Thoracic aorta (tissue), 2 donors: ENCODE measurements around the gene MBLAC1. TPM values are rescaled to one million over a fixed set of nuclear protein-coding genes. Genes with fewer than 3 reads are reported as not detected.

Experiments used
- ATAC-seq: fragments of 150-250 bp; one replicate; pipeline ENCODE4 v1.8.0; 2017; ENCODE audit warnings: low read depth; ENCODE audit not compliant: insufficient number of reproducible peaks, low FRiP score
- DNase-seq: peaks from one replicate; pipeline ENCODE4 v3.0.0-alpha.2; 2020; ENCODE audit warnings: low spot score
- H3K27ac ChIP-seq, 2 donors: fragments of 200-600 bp; sonication (generic); 1 replicate in 1 of 2; 2 replicates in 1 of 2; pipeline ENCODE4 v1.5.1; 2016; ENCODE audit warnings: mild to moderate bottlenecking in 2 of 2, moderate library complexity in 2 of 2
- H3K27me3 ChIP-seq: fragments of 200-600 bp; sonication (generic); replicated peaks from 2 replicates; pipeline ENCODE4 v1.6.0; 2016; ENCODE audit warnings: mild to moderate bottlenecking; ENCODE audit not compliant: insufficient read depth
- H3K36me3 ChIP-seq: fragments of 200-600 bp; sonication (generic); one replicate; pipeline ENCODE4 v1.5.1; 2016
- H3K4me1 ChIP-seq, 2 donors: fragments of 200-600 bp; sonication (generic); 1 replicate in 1 of 2; 2 replicates in 1 of 2; pipeline versions ENCODE4 v1.5.1 to v1.6.0; 2016; ENCODE audit warnings: low read depth in 2 of 2, mild to moderate bottlenecking in 1 of 2; ENCODE audit not compliant: control insufficient read depth in 1 of 2
- H3K4me3 ChIP-seq: fragments of 200-600 bp; sonication (generic); 2 replicates; pipeline ENCODE4 v1.5.1; 2016; ENCODE audit warnings: mild to moderate bottlenecking
- H3K9me3 ChIP-seq: fragments of 200-600 bp; sonication (generic); 2 replicates; pipeline ENCODE4 v1.5.1; 2016
- total RNA-seq, 2 donors: library from RNA; depleted of rRNA; stranded (reverse); fragments of >200 nt; gene quantifications; one replicate each; pipeline versions ENCODE4 v1.1.0 to v1.2.3, GENCODE V29; 2016
- TF ChIP-seq, protein P1 (sequence below): fragments of 200-600 bp; sonication (generic); IDR thresholded peaks from one replicate; pipeline ENCODE4 v1.5.1; 2019; ENCODE audit warnings: antibody characterized with exemption

MBLAC1 gene
- total RNA-seq, 2 donors from 2014 or later = 1.1 TPM; not detected in 1

GRCh38 chr7:100081535-100082102 is 45.1 kb upstream of the MBLAC1 start, which contains the start of gene ZNF3:
TSS of gene ZNF3 (minus strand) at chr7:100081723. CDS start at chr7:100077357, 4,366 bp downstream.
- Histone ChIP-seq H3K9me3 (no peaks in the 10 kb centered on the region), H3K36me3 (peaks cover 10% of the 10 kb centered on the region), H3K27me3 (no peaks in the 10 kb centered on the region), H3K4me3 (peak within 1 kb of the TSS; percentile 80), H3K4me1 (peaks cover 19 to 34% of the 10 kb centered on the region in 2 donors), H3K27ac (peak within 1 kb of the TSS; percentile 70 to 86)
- ATAC-seq (peak; percentile 97), DNase-seq (peak; percentile 97)
- TF ChIP-seq, protein P1, sequence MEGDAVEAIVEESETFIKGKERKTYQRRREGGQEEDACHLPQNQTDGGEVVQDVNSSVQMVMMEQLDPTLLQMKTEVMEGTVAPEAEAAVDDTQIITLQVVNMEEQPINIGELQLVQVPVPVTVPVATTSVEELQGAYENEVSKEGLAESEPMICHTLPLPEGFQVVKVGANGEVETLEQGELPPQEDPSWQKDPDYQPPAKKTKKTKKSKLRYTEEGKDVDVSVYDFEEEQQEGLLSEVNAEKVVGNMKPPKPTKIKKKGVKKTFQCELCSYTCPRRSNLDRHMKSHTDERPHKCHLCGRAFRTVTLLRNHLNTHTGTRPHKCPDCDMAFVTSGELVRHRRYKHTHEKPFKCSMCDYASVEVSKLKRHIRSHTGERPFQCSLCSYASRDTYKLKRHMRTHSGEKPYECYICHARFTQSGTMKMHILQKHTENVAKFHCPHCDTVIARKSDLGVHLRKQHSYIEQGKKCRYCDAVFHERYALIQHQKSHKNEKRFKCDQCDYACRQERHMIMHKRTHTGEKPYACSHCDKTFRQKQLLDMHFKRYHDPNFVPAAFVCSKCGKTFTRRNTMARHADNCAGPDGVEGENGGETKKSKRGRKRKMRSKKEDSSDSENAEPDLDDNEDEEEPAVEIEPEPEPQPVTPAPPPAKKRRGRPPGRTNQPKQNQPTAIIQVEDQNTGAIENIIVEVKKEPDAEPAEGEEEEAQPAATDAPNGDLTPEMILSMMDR = peak; percentile 95

DNA sequence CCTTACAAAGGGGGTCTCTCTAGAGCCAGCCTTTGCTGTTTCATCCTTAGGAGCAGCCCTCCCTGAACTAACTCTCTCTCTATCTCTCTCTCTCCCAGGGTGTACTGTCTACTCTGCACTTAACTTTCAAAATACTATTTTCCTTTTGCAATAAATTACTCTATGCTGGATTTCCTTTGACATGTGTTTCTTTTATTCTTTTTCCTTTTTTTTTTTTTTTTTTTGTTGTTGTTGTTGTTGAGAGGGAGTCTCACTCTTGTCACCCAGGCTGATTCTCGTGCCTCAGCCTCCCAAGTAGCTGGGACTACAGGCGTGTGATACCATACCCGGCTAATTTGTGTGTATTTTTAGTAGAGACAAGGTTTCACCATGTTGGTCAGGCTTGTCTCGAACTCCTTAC is 43.8 kb upstream of the MBLAC1 start:
- TF ChIP-seq, protein P1 = no peak
- H3K4me3 ChIP-seq = no peak overlapping the region
- peaks cover 20 to 35% of the 10 kb centered on the region in 2 donors for H3K4me1 ChIP-seq
- DNase-seq (no peak), ATAC-seq (no peak)
- no peaks in the 10 kb centered on the region for H3K9me3 ChIP-seq
- no peak overlapping the region for H3K27ac ChIP-seq
- H3K36me3 ChIP-seq = peaks cover 2% of the 10 kb centered on the region
- H3K27me3 ChIP-seq = no peaks in the 10 kb centered on the region

GRCh38 chr7:100085515-100085914 is 41.3 kb upstream of the MBLAC1 start:
- TF ChIP-seq, protein P1 = no peak
- H3K4me3 ChIP-seq = no peak overlapping the region
- H3K27me3 ChIP-seq = no peaks in the 10 kb centered on the region
- no peaks in the 10 kb centered on the region for H3K9me3 ChIP-seq
- no peaks in the 10 kb centered on the region for H3K36me3 ChIP-seq
- DNase-seq = no peak
- H3K27ac ChIP-seq = no peak overlapping the region
- H3K4me1 ChIP-seq = peaks cover 19 to 31% of the 10 kb centered on the region in 2 donors
- ATAC-seq = no peak

DNA sequence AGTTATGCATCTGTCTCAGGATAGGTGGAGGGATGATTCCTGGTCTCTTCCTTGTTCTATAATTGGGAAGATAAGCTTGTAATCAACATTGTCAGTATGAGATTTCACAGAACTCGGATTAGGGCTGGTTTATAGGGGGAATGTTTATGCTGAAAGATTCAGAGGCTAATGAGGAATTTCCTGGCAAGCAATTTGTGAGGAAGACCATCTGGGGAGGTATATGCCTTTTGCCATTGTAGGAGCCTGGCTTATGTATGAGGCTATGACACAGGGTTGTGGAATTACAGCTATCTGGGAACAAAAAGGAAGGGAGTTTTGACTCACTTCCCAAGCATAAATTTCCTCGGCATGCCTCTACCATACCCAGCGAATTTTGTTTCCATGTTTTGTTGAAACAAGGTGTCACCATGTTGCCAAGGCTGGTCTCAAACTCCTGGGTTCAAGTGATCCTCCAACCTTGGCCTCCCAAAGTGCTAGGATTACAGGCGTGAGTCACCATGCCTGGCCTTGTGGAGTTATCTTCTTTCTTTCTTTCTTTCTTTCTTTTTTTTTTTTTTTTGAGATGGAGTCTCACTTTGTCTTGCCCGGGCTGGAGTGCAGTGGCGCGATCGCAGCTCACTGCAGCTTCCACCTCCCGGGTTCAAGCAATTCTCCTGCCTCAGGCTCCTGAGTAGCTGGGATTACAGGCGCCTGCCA is 39.6 kb upstream of the MBLAC1 start:
- H3K9me3 ChIP-seq = no peaks in the 10 kb centered on the region
- TF ChIP-seq, protein P1 = no peak
- ATAC-seq (no peak), DNase-seq (no peak)
- peaks cover 16% of the 10 kb centered on the region for H3K36me3 ChIP-seq
- H3K4me3 ChIP-seq = no peak overlapping the region
- peaks cover 12 to 22% of the 10 kb centered on the region in 2 donors for H3K4me1 ChIP-seq
- H3K27me3 ChIP-seq = no peaks in the 10 kb centered on the region
- peak overlapping the region in 1 of 2 donors; percentile 72 for H3K27ac ChIP-seq

DNA sequence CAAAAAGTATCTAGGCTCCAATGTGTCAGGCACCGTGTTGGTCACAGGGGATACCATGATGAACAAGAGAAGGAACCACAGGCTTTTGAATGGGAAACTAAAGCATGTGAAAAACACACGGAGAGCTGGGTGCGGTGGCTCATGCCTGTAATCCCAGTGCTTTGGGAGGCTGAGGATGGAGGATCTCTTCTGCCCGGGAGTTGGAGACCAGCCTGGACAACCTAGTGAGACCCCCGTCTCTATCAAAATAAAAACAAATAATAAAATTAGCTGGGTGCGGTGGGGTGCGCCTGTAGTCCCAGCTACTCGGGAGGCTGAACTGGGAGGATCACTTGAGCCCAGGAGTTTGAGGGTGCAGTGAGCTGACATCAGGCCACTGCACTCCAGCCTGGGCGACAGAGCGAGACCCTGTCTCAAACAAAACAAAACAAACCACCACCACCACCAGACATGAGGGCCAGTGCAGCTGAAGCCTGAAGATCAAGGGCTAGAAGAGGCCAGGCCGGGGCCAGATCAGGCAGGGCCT is 38.6 kb upstream of the MBLAC1 start:
- Histone ChIP-seq H3K4me1 (peaks cover 11 to 15% of the 10 kb centered on the region in 2 donors), H3K4me3 (peak overlapping the region; percentile 80), H3K27me3 (no peaks in the 10 kb centered on the region), H3K36me3 (peaks cover 21% of the 10 kb centered on the region), H3K27ac (peak overlapping the region; percentile 72), H3K9me3 (no peaks in the 10 kb centered on the region)
- TF ChIP-seq, protein P1 = no peak
- no peak for DNase-seq
- no peak for ATAC-seq
